GM12878 (cell line): Measurements from ENCODE around the gene SYT14. TPM values are rescaled to one million over a fixed set of nuclear protein-coding genes. Genes with fewer than 3 reads are reported as not detected.

Experiments
- ATAC-seq: fragments of 200-7000 bp; cut with Tn5 transposase; 3 replicates; pipeline ENCODE4 v1.9.1; 2020; ENCODE audit warnings: mild to moderate bottlenecking, moderate library complexity
- BruUV-seq: library from RNA; stranded (reverse); fragments of 400-500 nt; replicated peaks from 2 replicates; lab custom pipeline; 2021; lab: Mats Ljungman, UMichigan
- CTCF ChIA-PET: fragments of 300-600 bp; sonication (Branson Sonifier 250); formaldehyde crosslinking; extraction: SDS; loops from one replicate; lab custom pipeline; 2021; ENCODE audit warnings: inconsistent platforms; lab: Yijun Ruan, JAX
- POLR2A ChIA-PET: fragments of 350-600 bp; formaldehyde crosslinking; extraction: SDS; loops from one replicate; lab custom pipeline; 2021; ENCODE audit warnings: inconsistent platforms; lab: Charles Lee
- RAD21 ChIA-PET: fragments of 300-600 bp; sonication (Branson Sonifier 250); formaldehyde crosslinking; loops from one replicate; lab custom pipeline; 2023; ENCODE audit warnings: antibody characterized with exemption; ENCODE audit not compliant: unreplicated experiment; lab: Charles Lee
- SMC1A ChIA-PET: fragments of 300-600 bp; sonication (Branson Sonifier 250); formaldehyde crosslinking; loops from one replicate; lab custom pipeline; 2023; ENCODE audit not compliant: unreplicated experiment, uncharacterized antibody; lab: Charles Lee
- DNase-seq: peaks from one replicate; pipeline ENCODE4 v3.0.0-alpha.2; 2011; ENCODE audit warnings: low read depth, low spot score
- FAIRE-seq: peaks from 3 replicates; lab custom pipeline; 2011; peaks lifted over from hg19 to GRCh38; lab: Jason Lieb, UNC
- H2AFZ ChIP-seq: 2 replicates; pipeline ENCODE4 v1.6.0; 2011; ENCODE audit warnings: low read depth, low read length, control low read depth; ENCODE audit not compliant: control insufficient read depth
- H3K27ac ChIP-seq: 2 replicates; pipeline ENCODE4 v1.5.1; 2011; ENCODE audit warnings: control low read depth; ENCODE audit not compliant: control insufficient read depth, insufficient read depth
- H3K27me3 ChIP-seq, 2 experiments: replicated peaks in 1 of 2; 2 replicates each; pipeline versions ENCODE4 v1.6.0 to v1.6.1; 2011; ENCODE audit warnings: low read length in 1 of 2; ENCODE audit not compliant: control insufficient read depth in 2 of 2, insufficient read depth in 2 of 2
- H3K36me3 ChIP-seq, 2 experiments: 2 replicates each; pipeline ENCODE4 v1.5.1; 2011; ENCODE audit warnings: low read length in 1 of 2; ENCODE audit not compliant: control insufficient read depth in 2 of 2, insufficient read depth in 2 of 2
- H3K4me1 ChIP-seq: 2 replicates; pipeline ENCODE4 v1.6.1; 2011; ENCODE audit warnings: mild to moderate bottlenecking, low read length, moderate library complexity, mixed read lengths; ENCODE audit not compliant: control insufficient read depth, insufficient read depth
- H3K4me2 ChIP-seq: 2 replicates; pipeline ENCODE4 v1.6.0; 2011; ENCODE audit warnings: control low read depth; ENCODE audit not compliant: control insufficient read depth, insufficient read depth
- H3K4me3 ChIP-seq: fragments of 200-600 bp; sonication (generic); 2 replicates; pipeline ENCODE4 v1.5.1; 2016
- H3K79me2 ChIP-seq: 2 replicates; pipeline ENCODE4 v1.6.0; 2011; ENCODE audit warnings: low read length; ENCODE audit not compliant: control insufficient read depth, insufficient read depth
- H3K9ac ChIP-seq: 2 replicates; pipeline ENCODE4 v1.8.0; 2011; ENCODE audit warnings: low read length, control low read depth, mixed read lengths; ENCODE audit not compliant: control insufficient read depth, insufficient read depth
- H3K9me3 ChIP-seq: replicated peaks from 3 replicates; pipeline ENCODE4 v1.5.1; 2011; ENCODE audit warnings: mild to moderate bottlenecking, low read length; ENCODE audit not compliant: control insufficient read depth, insufficient read depth
- H4K20me1 ChIP-seq: 2 replicates; pipeline ENCODE4 v1.6.0; 2011; ENCODE audit not compliant: control insufficient read depth, insufficient read depth
- BCL11A ChIP-seq: IDR thresholded peaks from 2 replicates; pipeline ENCODE4 v1.6.1; 2011; ENCODE audit warnings: low read depth, low read length
- BHLHE40 ChIP-seq, 2 experiments: fragments of 450-650 bp in 1 of 2; IDR thresholded peaks; 2 replicates each; pipeline ENCODE4 v1.6.1; 2011 to 2017; ENCODE audit warnings: low read depth in 2 of 2, borderline replicate concordance in 1 of 2, improper control_type of control experiment in 1 of 2, low read length in 1 of 2, mild to moderate bottlenecking in 1 of 2
- E4F1 ChIP-seq: fragments of 450-650 bp; IDR thresholded peaks from 2 replicates; pipeline ENCODE4 v1.6.1; 2018; ENCODE audit warnings: borderline replicate concordance, mild to moderate bottlenecking; ENCODE audit not compliant: partially characterized antibody
- FOS ChIP-seq: IDR thresholded peaks from 3 replicates; pipeline ENCODE4 v1.6.1; 2011; ENCODE audit warnings: borderline replicate concordance; ENCODE audit not compliant: insufficient read length; ENCODE audit errors: extremely low read depth
- IKZF1 ChIP-seq: fragments of 450-650 bp; conservative IDR thresholded peaks from 2 replicates; pipeline ENCODE4 v1.6.1; 2017; ENCODE audit warnings: antibody characterized with exemption, mild to moderate bottlenecking
- JUNB ChIP-seq: IDR thresholded peaks from 2 replicates; pipeline ENCODE4 v1.6.1; 2016; ENCODE audit warnings: antibody characterized with exemption, mild to moderate bottlenecking
- KDM1A ChIP-seq: fragments of 200-600 bp; sonication (generic); IDR thresholded peaks from 2 replicates; pipeline ENCODE4 v1.6.1; 2016; ENCODE audit warnings: borderline replicate concordance
- NFIC ChIP-seq: IDR thresholded peaks from 2 replicates; pipeline ENCODE4 v1.6.1; 2012; ENCODE audit warnings: low read depth, mild to moderate bottlenecking, inconsistent platforms, low read length, moderate library complexity
- RAD21 ChIP-seq: IDR thresholded peaks from 2 replicates; pipeline ENCODE4 v1.6.1; 2011; ENCODE audit warnings: mild to moderate bottlenecking, low read depth, low read length, moderate library complexity; ENCODE audit not compliant: insufficient read depth
- RAD51 ChIP-seq: fragments of 450-650 bp; IDR thresholded peaks from 2 replicates; pipeline ENCODE4 v1.6.1; 2016; ENCODE audit warnings: moderate library complexity, mild to moderate bottlenecking, inconsistent platforms
- RELB ChIP-seq: fragments of 450-650 bp; IDR thresholded peaks from 2 replicates; pipeline ENCODE4 v1.6.1; 2017; ENCODE audit warnings: low read depth, mild to moderate bottlenecking, moderate library complexity
- SP1 ChIP-seq: IDR thresholded peaks from one replicate; pipeline ENCODE4 v1.6.1; 2011; ENCODE audit warnings: low read depth, low read length
- SPI1 ChIP-seq: IDR thresholded peaks from 2 replicates; pipeline ENCODE4 v1.6.1; 2011; ENCODE audit warnings: low read depth, mild to moderate bottlenecking, low read length, moderate library complexity, borderline replicate concordance; ENCODE audit not compliant: insufficient read depth
- YBX1 ChIP-seq: fragments of 450-650 bp; IDR thresholded peaks from 2 replicates; pipeline ENCODE4 v1.6.1; 2016; ENCODE audit warnings: antibody characterized with exemption
- ZBTB4 ChIP-seq: fragments of 450-650 bp; formaldehyde crosslinking; IDR thresholded peaks from 2 replicates; pipeline ENCODE4 v1.4.0; 2022; ENCODE audit warnings: mild to moderate bottlenecking, moderate library complexity
- ZNF24 ChIP-seq: fragments of 450-650 bp; IDR thresholded peaks from 2 replicates; pipeline ENCODE4 v1.6.1; 2017; ENCODE audit warnings: antibody characterized with exemption, mild to moderate bottlenecking
- in situ Hi-C: fragments of 300-500 bp; cut with MboI; formaldehyde crosslinking; loops from 9 replicates; pipeline ENCODE4 v1.14.3; 2018; ENCODE audit warnings: mixed read lengths
- intact Hi-C: fragments of 100-400 bp; cut with micrococcal nuclease; formaldehyde crosslinking; loops from one replicate; pipeline ENCODE4 v1.14.2; 2022; ENCODE audit not compliant: unreplicated experiment
- polyA plus RNA-seq, 11 experiments: library from polyadenylated mRNA; depleted of rRNA in 4 of 11; unstranded in 6 of 11; stranded (reverse) in 5 of 11; fragments of >200 nt; fragmentation: Nextera tagmentation in 4 of 11; fragmentation: Illumina TruSeq in 1 of 11; extraction: Ambion mirVana in 4 of 11; extraction: Trizol in 1 of 11; gene quantifications; 1 replicate in 1 of 11; 2 replicates in 10 of 11; pipeline versions ENCODE4 v1.2.1 to v1.2.3, GENCODE V29; 2011 to 2016; ENCODE audit warnings: inconsistent platforms in 2 of 11, missing spikeins in 2 of 11, low read depth in 1 of 11
- total RNA-seq, 4 experiments: library from RNA; depleted of rRNA in 3 of 4; stranded (reverse); fragments of >200 nt in 3 of 4; fragmentation: Illumina TruSeq in 1 of 4; extraction: Trizol in 1 of 4; gene quantifications; 2 replicates each; pipeline versions ENCODE4 v1.2.1 to v1.2.3, GENCODE V29; 2013 to 2021

SYT14 gene
- total and polyA plus RNA-seq, 10 of the 15 experiments (the other 5 are each of a cell fraction or from before 2014, with no cell fraction given), result under 0.01 TPM; not detected in 9

- RAD21 ChIA-PET, result no interaction called here
- intact Hi-C loops, result no loop called here
- no peak overlapping the region for H3K9ac ChIP-seq
- FAIRE-seq, result no peak
- ATAC-seq, result no peak
- in situ Hi-C loops, result no loop called here
- H3K79me2 ChIP-seq, result no peaks in the 10 kb centered on the region
- POLR2A ChIA-PET, result no interaction called here
- no peak overlapping the region for H3K27ac ChIP-seq
- BruUV-seq, result no TSS peak
- DNase-seq, result no peak
- CTCF ChIA-PET, result no interaction called here
- no peak overlapping the region for H2AFZ ChIP-seq
- no peaks in the 10 kb centered on the region for H3K27me3 ChIP-seq
- no peaks in the 10 kb centered on the region for H3K4me1 ChIP-seq
- SMC1A ChIA-PET, result interaction anchor here (0.7 kb wide), 1 partner anchor 1138 kb away, joined by 3 read pairs; no protein-coding TSS in a partner anchor
- H3K36me3 ChIP-seq, result no peaks in the 10 kb centered on the region
- no peak overlapping the region for H3K4me3 ChIP-seq
- H3K9me3 ChIP-seq, result no peaks in the 10 kb centered on the region
- H3K4me2 ChIP-seq, result no peak overlapping the region
- H4K20me1 ChIP-seq, result no peaks in the 10 kb centered on the region
- TF ChIP-seq BHLHE40 (IDR thresholded peaks at IDR 0.05; ENCODE audit: borderline replicate concordance in 1 of 2, low read depth in 2 of 2, low read length in 1 of 2) (no peak), ZNF24 (no peak), RAD21 (no peak), JUNB (no peak), KDM1A (no peak), RAD51 (no peak), E4F1 (no peak), ZBTB4 (CRISPR knock-in tag) (no peak), SPI1 (no peak), YBX1 (no peak), RELB (no peak), BCL11A (no peak), FOS (no peak), IKZF1 (no peak), NFIC (no peak), SP1 (no peak)
These were observed 135.0 kb downstream of the SYT14 start for GRCh38 chr1:210072896-210073504.
